Breast epithelium (tissue), 4 donors: Measurements from ENCODE around the gene RASL12. TPM values are rescaled to one million over a fixed set of nuclear protein-coding genes. Genes with fewer than 3 reads are reported as not detected.

Source experiments
- DNase-seq, 2 donors: peaks; one replicate each; pipeline ENCODE4 v3.0.0-alpha.2; 2019; ENCODE audit warnings: low spot score in 2 of 2
- H3K27ac ChIP-seq, 2 donors: fragments of 200-600 bp; sonication (generic) in 1 of 2; one replicate each; pipeline ENCODE4 v1.5.1; 2016 to 2019; ENCODE audit warnings: mild to moderate bottlenecking in 1 of 2
- H3K27me3 ChIP-seq, 2 donors: fragments of 200-600 bp; sonication (generic) in 1 of 2; one replicate each; pipeline versions ENCODE4 v1.5.1 to v1.6.0; 2017 to 2019; ENCODE audit warnings: control low read depth in 1 of 2, mild to moderate bottlenecking in 1 of 2
- H3K36me3 ChIP-seq: fragments of 200-600 bp; one replicate; pipeline ENCODE4 v1.5.1; 2019
- H3K4me1 ChIP-seq, 2 donors: fragments of 200-600 bp; sonication (generic); one replicate each; pipeline ENCODE4 v1.5.1; 2016 to 2019; ENCODE audit warnings: control low read depth in 1 of 2
- H3K4me3 ChIP-seq, 3 donors: fragments of 200-600 bp; sonication (generic); 1 replicate in 2 of 3; 2 replicates in 1 of 3; pipeline ENCODE4 v1.5.1; 2016 to 2019; ENCODE audit warnings: mild to moderate bottlenecking in 3 of 3, moderate library complexity in 2 of 3
- H3K9me3 ChIP-seq, 2 donors: fragments of 200-600 bp; sonication (generic) in 1 of 2; one replicate each; pipeline ENCODE4 v1.5.1; 2016 to 2019; ENCODE audit warnings: control low read depth in 1 of 2
- POLR2A ChIP-seq: fragments of 450-650 bp; IDR thresholded peaks from one replicate; pipeline ENCODE4 v1.6.1; 2016; ENCODE audit warnings: antibody characterized with exemption, mild to moderate bottlenecking, moderate library complexity
- POLR2AphosphoS5 ChIP-seq, 3 donors: sonication (generic); formaldehyde crosslinking; IDR thresholded peaks; one replicate each; pipeline ENCODE4 v1.6.1; 2017; ENCODE audit warnings: antibody characterized with exemption in 3 of 3
- intact Hi-C: fragments of 100-400 bp; cut with DNase I; formaldehyde crosslinking; loops from one replicate; pipeline ENCODE4 v1.15.1; 2023; ENCODE audit warnings: low total_unique reads
- total RNA-seq, 3 donors: library from RNA; depleted of rRNA; stranded (reverse); fragments of >200 nt; gene quantifications; one replicate each; pipeline ENCODE4 v1.1.0, GENCODE V29; 2016
- TF ChIP-seq, protein P1 (sequence below), 3 donors: fragments of 450-650 bp; IDR thresholded peaks; one replicate each; pipeline ENCODE4 v1.5.1; 2016 to 2017; ENCODE audit warnings: antibody characterized with exemption in 3 of 3, mild to moderate bottlenecking in 3 of 3, moderate library complexity in 3 of 3

The RASL12 gene
- total RNA-seq, 3 donors from 2014 or later = 12.6 to 20.6 (median 20.3) TPM

DNA sequence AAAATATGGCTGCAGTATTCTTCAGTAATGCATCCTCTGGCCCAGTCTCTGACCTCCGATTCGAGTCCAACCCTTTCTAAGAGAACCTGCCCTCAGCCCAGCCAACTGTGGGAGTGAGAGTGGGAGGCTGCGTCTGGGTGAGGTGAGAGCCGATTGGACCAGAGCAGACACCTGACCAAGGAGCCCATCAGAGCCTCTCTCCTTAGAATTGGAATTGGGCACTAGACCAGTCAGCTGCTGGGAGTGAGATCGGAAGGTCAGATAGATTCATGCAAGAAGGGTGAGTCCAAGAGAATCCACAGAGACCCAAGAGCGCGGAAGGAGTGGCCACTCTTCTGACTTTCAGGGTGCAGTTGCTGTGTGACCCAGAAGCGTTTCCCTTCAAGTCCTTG lies 10.2 kb downstream of the RASL12 start:
- DNase-seq = no peak
- H3K27me3 ChIP-seq = no peaks in the 10 kb centered on the region
- intact Hi-C loops = no loop called here
- peak overlapping the region in 1 of 2 donors; percentile 39 for H3K27ac ChIP-seq
- H3K4me3 ChIP-seq = no peak overlapping the region
- H3K9me3 ChIP-seq = no peaks in the 10 kb centered on the region
- no peaks in the 10 kb centered on the region for H3K4me1 ChIP-seq
- no peaks in the 10 kb centered on the region for H3K36me3 ChIP-seq
- TF ChIP-seq POLR2A (no peak), POLR2AphosphoS5 (IDR thresholded peaks at IDR 0.05) (no peak)
- TF ChIP-seq, protein P1, sequence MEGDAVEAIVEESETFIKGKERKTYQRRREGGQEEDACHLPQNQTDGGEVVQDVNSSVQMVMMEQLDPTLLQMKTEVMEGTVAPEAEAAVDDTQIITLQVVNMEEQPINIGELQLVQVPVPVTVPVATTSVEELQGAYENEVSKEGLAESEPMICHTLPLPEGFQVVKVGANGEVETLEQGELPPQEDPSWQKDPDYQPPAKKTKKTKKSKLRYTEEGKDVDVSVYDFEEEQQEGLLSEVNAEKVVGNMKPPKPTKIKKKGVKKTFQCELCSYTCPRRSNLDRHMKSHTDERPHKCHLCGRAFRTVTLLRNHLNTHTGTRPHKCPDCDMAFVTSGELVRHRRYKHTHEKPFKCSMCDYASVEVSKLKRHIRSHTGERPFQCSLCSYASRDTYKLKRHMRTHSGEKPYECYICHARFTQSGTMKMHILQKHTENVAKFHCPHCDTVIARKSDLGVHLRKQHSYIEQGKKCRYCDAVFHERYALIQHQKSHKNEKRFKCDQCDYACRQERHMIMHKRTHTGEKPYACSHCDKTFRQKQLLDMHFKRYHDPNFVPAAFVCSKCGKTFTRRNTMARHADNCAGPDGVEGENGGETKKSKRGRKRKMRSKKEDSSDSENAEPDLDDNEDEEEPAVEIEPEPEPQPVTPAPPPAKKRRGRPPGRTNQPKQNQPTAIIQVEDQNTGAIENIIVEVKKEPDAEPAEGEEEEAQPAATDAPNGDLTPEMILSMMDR (IDR thresholded peaks at IDR 0.05) = no peak

DNA sequence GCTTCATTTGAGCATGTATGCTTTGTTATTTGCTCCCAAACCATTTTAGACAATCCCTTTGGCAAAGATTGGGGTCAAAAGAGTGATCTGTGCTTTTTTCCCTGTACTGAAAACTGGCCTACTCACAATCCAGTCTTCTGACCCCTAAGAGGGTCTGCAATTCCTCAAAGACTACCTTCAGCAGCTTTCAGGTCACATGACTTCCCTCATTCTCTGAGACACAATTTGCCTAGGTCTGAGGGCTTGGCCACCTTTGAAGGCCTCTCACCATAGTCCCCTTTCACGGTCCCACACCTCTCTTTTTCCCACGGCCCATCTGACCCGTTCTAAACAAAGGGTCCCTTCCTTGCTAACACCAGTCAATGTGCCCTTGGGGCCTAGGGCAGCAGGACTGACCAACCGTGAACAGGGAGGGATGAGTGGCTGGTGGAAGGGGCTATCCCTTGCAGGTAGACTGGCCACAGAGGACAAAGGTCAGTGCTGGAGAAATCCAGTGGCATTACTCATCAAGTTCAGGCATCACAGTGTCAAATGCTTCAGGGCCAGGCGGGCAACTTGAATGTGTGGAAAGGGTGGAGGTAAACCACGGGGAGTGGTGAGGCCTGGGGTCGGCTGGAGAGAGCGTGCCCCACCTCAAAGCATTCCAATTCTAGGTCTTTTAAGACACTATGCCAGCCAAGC lies 10.8 kb downstream of the RASL12 start:
- H3K27ac ChIP-seq = peak overlapping the region in 1 of 2 donors; percentile 39
- no peaks in the 10 kb centered on the region for H3K27me3 ChIP-seq
- intact Hi-C loops = no loop called here
- H3K36me3 ChIP-seq = no peaks in the 10 kb centered on the region
- H3K4me1 ChIP-seq = no peaks in the 10 kb centered on the region
- DNase-seq = no peak
- no peaks in the 10 kb centered on the region for H3K9me3 ChIP-seq
- no peak overlapping the region for H3K4me3 ChIP-seq
- TF ChIP-seq POLR2A = no peak
- TF ChIP-seq, protein P1 (IDR thresholded peaks at IDR 0.05) = no peak
- no peak for TF ChIP-seq POLR2AphosphoS5 (IDR thresholded peaks at IDR 0.05)

- Histone ChIP-seq H3K4me1 (no peaks in the 10 kb centered on the region), H3K9me3 (no peaks in the 10 kb centered on the region), H3K27me3 (no peaks in the 10 kb centered on the region), H3K27ac (peak overlapping the region in 1 of 2 donors; percentile 59), H3K36me3 (no peaks in the 10 kb centered on the region), H3K4me3 (no peak overlapping the region)
- TF ChIP-seq POLR2A (no peak), POLR2AphosphoS5 (IDR thresholded peaks at IDR 0.05) (no peak)
- TF ChIP-seq, protein P1 (IDR thresholded peaks at IDR 0.05) = no peak
- DNase-seq = no peak
- intact Hi-C loops = no loop called here
These were observed 11.7 kb downstream of the RASL12 start for GRCh38 chr15:65056106-65056505.

DNA sequence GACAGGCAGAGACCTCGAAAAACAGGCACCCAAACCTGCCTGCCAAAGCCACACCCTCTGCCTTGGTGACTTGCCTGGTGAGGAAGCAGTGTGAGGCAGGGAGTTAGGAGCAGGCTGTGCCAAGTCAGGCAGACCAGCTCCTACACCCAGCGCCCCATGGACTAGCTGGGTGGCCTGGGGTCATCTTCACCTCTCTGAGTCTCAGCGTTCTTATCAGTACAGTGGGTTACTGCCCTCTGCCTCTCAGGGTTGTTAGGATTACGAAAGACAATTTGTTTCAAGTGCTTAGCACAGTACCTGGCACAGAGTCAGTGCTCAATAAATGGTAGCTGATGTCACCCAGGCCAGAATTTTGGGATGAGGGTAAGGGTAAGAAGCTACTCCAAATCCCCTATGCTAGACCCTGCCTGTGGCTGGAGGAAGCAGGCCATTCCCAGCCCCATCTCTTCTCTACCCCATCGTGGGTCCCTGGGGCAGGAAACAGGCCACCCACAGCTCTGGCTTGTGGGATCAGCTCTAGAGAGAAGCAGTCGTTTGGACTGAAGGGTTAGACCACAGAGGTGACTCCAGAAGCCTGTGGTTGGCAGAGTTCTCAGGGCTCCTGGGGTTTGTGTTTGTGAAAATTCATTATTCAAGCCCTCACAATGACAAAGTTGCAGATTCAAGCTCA lies 12.5 kb downstream of the RASL12 start:
- Histone ChIP-seq H3K4me1 (no peaks in the 10 kb centered on the region), H3K4me3 (no peak overlapping the region), H3K9me3 (no peaks in the 10 kb centered on the region), H3K36me3 (no peaks in the 10 kb centered on the region), H3K27ac (peak overlapping the region; percentile 21 to 70), H3K27me3 (no peaks in the 10 kb centered on the region)
- no peak for TF ChIP-seq POLR2A
- no peak for TF ChIP-seq POLR2AphosphoS5 (IDR thresholded peaks at IDR 0.05)
- TF ChIP-seq, protein P1 (IDR thresholded peaks at IDR 0.05) = no peak
- no peak for DNase-seq
- intact Hi-C loops = no loop called here
